SH-SY5Y (cell line): ENCODE results near the gene GNPNAT1.

Experiments
- GATA2 ChIP-seq: IDR thresholded peaks from 2 replicates; pipeline ENCODE4 v1.6.1; 2011; ENCODE audit warnings: mild to moderate bottlenecking, low read depth, low read length
- GATA3 ChIP-seq: IDR thresholded peaks from 2 replicates; pipeline ENCODE4 v1.6.1; 2011; ENCODE audit warnings: low read depth, mild to moderate bottlenecking, low read length, moderate library complexity

- TF ChIP-seq GATA2 (no peak), GATA3 (no peak)
These were observed 1.7 kb upstream of the GNPNAT1 start for GRCh38 chr14:52793061-52793460.
